Common myeloid progenitor, CD34-positive (primary cell): ENCODE data around the gene HNRNPC.
A peak's percentile ranks its signal among the peaks of the same experiment; 100 is the strongest.
"Not testable (repeated sequence)": the region's sequence is repeated elsewhere in the genome, so short reads cannot be mapped to it uniquely, and the experiment has no call there.

Source experiments
- CTCF ChIA-PET: fragments of 350-600 bp; sonication (Branson Sonifier 250); formaldehyde crosslinking; loops from one replicate; lab custom pipeline; 2021; ENCODE audit warnings: antibody characterized with exemption; lab: Charles Lee
- POLR2A ChIA-PET: fragments of 350-600 bp; sonication (Branson Sonifier 250); formaldehyde crosslinking; loops from one replicate; lab custom pipeline; 2021; ENCODE audit warnings: antibody characterized with exemption; lab: Charles Lee
- DNase-seq, 3 donors: peaks; one replicate each; pipeline versions ENCODE4 v3.0.0 to v3.0.0-alpha.2; 2013
- H3K27ac ChIP-seq, 2 experiments: 1 replicate in 1 of 2; 2 replicates in 1 of 2; pipeline ENCODE4 v1.7.0; 2013; ENCODE audit warnings: inconsistent platforms in 2 of 2, low read length in 2 of 2, mild to moderate bottlenecking in 2 of 2, low read depth in 1 of 2, moderate library complexity in 1 of 2; ENCODE audit not compliant: severe bottlenecking in 2 of 2, insufficient read depth in 1 of 2, poor library complexity in 1 of 2
- H3K27me3 ChIP-seq, 5 experiments: replicated peaks in 2 of 5; 1 replicate in 3 of 5; 2 replicates in 2 of 5; pipeline versions ENCODE4 v1.6.1 to v1.7.0; 2013; ENCODE audit warnings: low read length in 4 of 5, mild to moderate bottlenecking in 2 of 5, moderate library complexity in 2 of 5, inconsistent platforms in 1 of 5; ENCODE audit not compliant: insufficient read depth in 5 of 5, control insufficient read depth in 4 of 5
- H3K36me3 ChIP-seq, 4 experiments: 1 replicate in 2 of 4; 2 replicates in 2 of 4; pipeline versions ENCODE4 v1.6.1 to v1.7.0; 2013; ENCODE audit warnings: low read length in 3 of 4, control low read depth in 1 of 4, mild to moderate bottlenecking in 1 of 4; ENCODE audit not compliant: control insufficient read depth in 4 of 4, insufficient read depth in 4 of 4
- H3K4me1 ChIP-seq, 4 experiments: 1 replicate in 3 of 4; 2 replicates in 1 of 4; pipeline versions ENCODE4 v1.6.1 to v1.7.1; 2013; ENCODE audit warnings: low read length in 3 of 4, mild to moderate bottlenecking in 3 of 4, control low read depth in 1 of 4, inconsistent platforms in 1 of 4, moderate library complexity in 1 of 4; ENCODE audit not compliant: control insufficient read depth in 4 of 4, insufficient read depth in 4 of 4; ENCODE audit errors: control extremely low read depth in 1 of 4
- H3K4me3 ChIP-seq, 7 experiments: 1 replicate in 4 of 7; 2 replicates in 3 of 7; pipeline versions ENCODE4 v1.5.1 to v1.7.0; 2013; ENCODE audit warnings: mild to moderate bottlenecking in 7 of 7, low read length in 6 of 7, moderate library complexity in 6 of 7, inconsistent platforms in 2 of 7, low read depth in 2 of 7, control low read depth in 1 of 7; ENCODE audit not compliant: insufficient read depth in 4 of 7, control insufficient read depth in 1 of 7; ENCODE audit errors: extremely low read depth in 1 of 7
- H3K9me3 ChIP-seq, 5 experiments: 1 replicate in 4 of 5; 2 replicates in 1 of 5; pipeline versions ENCODE4 v1.6.1 to v1.7.1; 2013; ENCODE audit warnings: low read length in 4 of 5, mild to moderate bottlenecking in 2 of 5, inconsistent platforms in 1 of 5, low read depth in 1 of 5, moderate library complexity in 1 of 5; ENCODE audit not compliant: control insufficient read depth in 4 of 5, insufficient read depth in 2 of 5; ENCODE audit errors: control extremely low read depth in 1 of 5
- WGBS: methylation state at CpG from one replicate; pipeline ENCODE4 v1.1.5; 2013; ENCODE audit not compliant: insufficient coverage; 5-methylcytosine and 5-hydroxymethylcytosine counted together

HNRNPC gene

GRCh38 chr14:21231020-21231652 lies 38.1 kb downstream of the HNRNPC start:
- Histone ChIP-seq H3K36me3 (peaks cover 29 to 90% (median 56%) of the 10 kb centered on the region in 4 experiments), H3K4me3 (no peak overlapping the region), H3K4me1 (peaks cover 0 to 2% (median 0%) of the 10 kb centered on the region in 4 experiments), H3K27me3 (no peaks in the 10 kb centered on the region), H3K27ac (no peak overlapping the region), H3K9me3 (no peaks in the 10 kb centered on the region)
- CTCF ChIA-PET: interaction anchor here (0.8 to 2.6 kb wide), 5 partner anchors 9 to 116 kb away, joined by 3 to 13 read pairs (median 4); no protein-coding TSS in a partner anchor
- POLR2A ChIA-PET: interaction anchor here (0.8 kb wide), 1 partner anchor 246 kb away, joined by 6 read pairs; the partner anchor contains the start of genes RAB2B and TOX4
- WGBS: 97% methylated on average over 11 of the region's 14 CpGs
- DNase-seq: no peak

DNA sequence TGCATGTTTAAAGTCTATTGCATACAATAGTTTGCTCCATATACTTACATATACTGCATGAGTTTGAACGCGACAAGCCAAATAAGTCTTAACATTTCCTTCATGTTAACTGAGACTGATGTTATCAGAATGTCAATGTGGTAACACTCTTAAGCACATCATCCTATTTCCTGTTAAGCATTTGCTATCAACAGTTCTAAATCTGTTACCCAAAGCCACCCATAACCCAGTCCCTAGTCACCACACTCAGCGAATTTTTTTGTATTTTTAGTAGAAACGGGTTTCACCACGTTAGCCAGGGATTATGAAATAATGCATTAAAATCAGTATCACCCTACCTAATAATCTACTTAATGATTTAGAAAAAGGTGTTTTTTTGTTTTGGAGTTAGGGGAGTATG lies 39.4 kb downstream of the HNRNPC start:
- Histone ChIP-seq H3K36me3 (peaks cover 33 to 91% (median 63%) of the 10 kb centered on the region in 4 experiments), H3K4me3 (no peak overlapping the region), H3K27ac (peak overlapping the region in 1 of 2 experiments; percentile 6), H3K27me3 (no peaks in the 10 kb centered on the region), H3K9me3 (no peaks in the 10 kb centered on the region), H3K4me1 (peaks cover 0 to 2% (median 0%) of the 10 kb centered on the region in 4 experiments)
- POLR2A ChIA-PET: no interaction called here
- peak; percentile 18 to 54 (median 27) for DNase-seq
- CTCF ChIA-PET: interaction anchor here (1.4 to 2.6 kb wide), 2 partner anchors 10 to 13 kb away, joined by 4 to 13 read pairs; no protein-coding TSS in a partner anchor
- no CpG with 5 or more reads among the region's 5 CpGs for WGBS

GRCh38 chr14:21227981-21228380 lies 41.3 kb downstream of the HNRNPC start:
- Histone ChIP-seq H3K27me3 (no peaks in the 10 kb centered on the region), H3K27ac (no peak overlapping the region), H3K4me3 (no peak overlapping the region), H3K36me3 (peaks cover 30 to 95% (median 70%) of the 10 kb centered on the region in 4 experiments), H3K4me1 (peaks cover 0 to 2% (median under 1%) of the 10 kb centered on the region in 4 experiments), H3K9me3 (no peaks in the 10 kb centered on the region)
- 100% methylated on average over 1 of the region's 1 CpG for WGBS
- POLR2A ChIA-PET: interaction anchor here (0.6 kb wide), 1 partner anchor 12 kb away, joined by 3 read pairs; no protein-coding TSS in a partner anchor
- no peak for DNase-seq
- CTCF ChIA-PET: interaction anchor here (1.6 kb wide), 1 partner anchor 11 kb away, joined by 4 read pairs; no protein-coding TSS in a partner anchor

DNA sequence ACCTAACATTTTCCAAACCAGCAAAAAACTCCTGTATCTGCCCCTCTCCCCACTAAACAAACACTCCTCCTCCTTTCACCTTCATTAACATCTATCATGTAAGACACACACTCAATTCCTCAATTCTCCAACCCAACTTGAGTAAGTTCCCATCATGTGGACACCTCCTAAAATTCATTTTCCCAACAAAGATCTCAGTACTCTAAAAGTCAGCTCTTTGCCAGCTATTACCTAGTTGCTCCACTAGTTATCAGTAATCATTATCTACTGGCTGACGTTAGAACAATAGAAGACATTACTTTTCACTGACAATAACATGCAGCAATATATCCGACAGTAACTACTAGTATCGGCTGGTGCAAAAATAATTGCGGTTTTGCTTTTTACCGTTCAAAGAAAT lies 42.1 kb downstream of the HNRNPC start:
- peaks cover 26 to 94% (median 67%) of the 10 kb centered on the region in 4 experiments for H3K36me3 ChIP-seq
- H3K27ac ChIP-seq: no peak overlapping the region
- no peaks in the 10 kb centered on the region for H3K9me3 ChIP-seq
- no peaks in the 10 kb centered on the region for H3K27me3 ChIP-seq
- peaks cover 0 to 2% (median under 1%) of the 10 kb centered on the region in 4 experiments for H3K4me1 ChIP-seq
- ChIA-PET CTCF (interaction anchor here (1.6 kb wide), 1 partner anchor 12 kb away, joined by 4 read pairs; no protein-coding TSS in a partner anchor), POLR2A (no interaction called here)
- WGBS: 96% methylated on average over 4 of the region's 5 CpGs
- no peak overlapping the region for H3K4me3 ChIP-seq
- no peak for DNase-seq

GRCh38 chr14:21226467-21226866 lies 42.8 kb downstream of the HNRNPC start:
- Histone ChIP-seq H3K4me1 (peaks cover 0 to 2% (median under 1%) of the 10 kb centered on the region in 4 experiments), H3K9me3 (no peaks in the 10 kb centered on the region), H3K27ac (no peak overlapping the region), H3K4me3 (no peak overlapping the region), H3K36me3 (peaks cover 25 to 94% (median 64%) of the 10 kb centered on the region in 4 experiments), H3K27me3 (no peaks in the 10 kb centered on the region)
- ChIA-PET POLR2A (interaction anchor here (1.0 kb wide), 1 partner anchor 35 kb away, joined by 3 read pairs; no protein-coding TSS in a partner anchor), CTCF (interaction anchor here (1.1 kb wide), 1 partner anchor 21 kb away, joined by 3 read pairs; no protein-coding TSS in a partner anchor)
- 100% methylated on average over 4 of the region's 8 CpGs for WGBS
- no peak for DNase-seq

DNA sequence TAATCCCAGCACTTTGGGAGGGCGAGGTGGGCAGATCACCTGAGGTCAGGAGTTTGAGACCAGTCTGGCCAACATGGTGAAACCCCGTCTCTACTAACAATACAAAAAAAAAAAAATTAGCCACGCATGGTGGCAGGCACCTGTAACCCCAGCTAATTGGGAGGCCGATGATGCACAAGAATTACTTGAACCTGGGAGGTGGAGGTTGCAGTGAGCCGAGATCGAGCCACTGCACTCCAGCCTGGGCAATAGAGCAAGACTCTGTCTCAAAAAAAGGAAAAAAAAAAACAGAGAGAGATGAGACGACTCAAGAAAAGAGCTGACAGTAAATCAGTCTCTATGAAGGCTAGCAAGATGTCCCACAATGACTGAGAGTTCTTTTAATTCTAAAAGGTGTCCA lies 44.1 kb downstream of the HNRNPC start:
- DNase-seq, H3K27ac ChIP-seq, H3K27me3 ChIP-seq, H3K9me3 ChIP-seq, POLR2A ChIA-PET, H3K4me1 ChIP-seq, CTCF ChIA-PET, H3K4me3 ChIP-seq: not testable (repeated sequence)
- 97% methylated on average over 5 of the region's 7 CpGs for WGBS
- peaks cover 17 to 94% (median 65%) of the 10 kb centered on the region in 4 experiments for H3K36me3 ChIP-seq
